Endothelial cell (in vitro differentiated cells): ENCODE measurements around the gene POFUT2. TPM values are rescaled to one million over a fixed set of nuclear protein-coding genes. Genes with fewer than 3 reads are reported as not detected.

Source experiments
- DNase-seq: peaks from one replicate; pipeline ENCODE4 v3.0.0; 2021; ENCODE audit warnings: low spot score
- H3K27ac Mint-ChIP-seq: one replicate; pipeline ENCODE4 v1.8.0; 2021; ENCODE audit warnings: mixed read lengths, inconsistent platforms; ENCODE audit not compliant: unreplicated experiment
- H3K27me3 Mint-ChIP-seq: one replicate; pipeline ENCODE4 v1.8.0; 2021; ENCODE audit warnings: mild to moderate bottlenecking, moderate library complexity, mixed read lengths, inconsistent platforms; ENCODE audit not compliant: unreplicated experiment
- H3K36me3 Mint-ChIP-seq: one replicate; pipeline ENCODE4 v1.8.0; 2021; ENCODE audit warnings: mild to moderate bottlenecking, low read depth, mixed read lengths, inconsistent platforms; ENCODE audit not compliant: unreplicated experiment
- H3K4me1 Mint-ChIP-seq: one replicate; pipeline ENCODE4 v1.8.0; 2021; ENCODE audit warnings: mild to moderate bottlenecking, mixed read lengths, inconsistent platforms; ENCODE audit not compliant: unreplicated experiment
- H3K4me3 Mint-ChIP-seq: one replicate; pipeline ENCODE4 v1.8.0; 2021; ENCODE audit warnings: mild to moderate bottlenecking, mixed read lengths, inconsistent platforms; ENCODE audit not compliant: unreplicated experiment
- H3K9me3 Mint-ChIP-seq: one replicate; pipeline ENCODE4 v1.8.0; 2021; ENCODE audit warnings: mixed read lengths, inconsistent platforms; ENCODE audit not compliant: unreplicated experiment
- total RNA-seq: library from RNA; stranded (reverse); fragmentation: NEBNext Ultra II Directional; extraction: Animal tissue kit (Norgen Biotek cat#: 25700); gene quantifications from one replicate; pipeline ENCODE4 v1.2.1, GENCODE V29; 2021; ENCODE audit not compliant: unreplicated experiment
- TF ChIP-seq, protein P1 (sequence below): fragments of 200-600 bp; sonication (generic); IDR thresholded peaks from one replicate; pipeline ENCODE4 v1.5.0; 2021; ENCODE audit warnings: antibody characterized with exemption; ENCODE audit not compliant: unreplicated experiment

POFUT2 gene
- total RNA-seq, 1 donor from 2014 or later = 37.8 TPM

DNA sequence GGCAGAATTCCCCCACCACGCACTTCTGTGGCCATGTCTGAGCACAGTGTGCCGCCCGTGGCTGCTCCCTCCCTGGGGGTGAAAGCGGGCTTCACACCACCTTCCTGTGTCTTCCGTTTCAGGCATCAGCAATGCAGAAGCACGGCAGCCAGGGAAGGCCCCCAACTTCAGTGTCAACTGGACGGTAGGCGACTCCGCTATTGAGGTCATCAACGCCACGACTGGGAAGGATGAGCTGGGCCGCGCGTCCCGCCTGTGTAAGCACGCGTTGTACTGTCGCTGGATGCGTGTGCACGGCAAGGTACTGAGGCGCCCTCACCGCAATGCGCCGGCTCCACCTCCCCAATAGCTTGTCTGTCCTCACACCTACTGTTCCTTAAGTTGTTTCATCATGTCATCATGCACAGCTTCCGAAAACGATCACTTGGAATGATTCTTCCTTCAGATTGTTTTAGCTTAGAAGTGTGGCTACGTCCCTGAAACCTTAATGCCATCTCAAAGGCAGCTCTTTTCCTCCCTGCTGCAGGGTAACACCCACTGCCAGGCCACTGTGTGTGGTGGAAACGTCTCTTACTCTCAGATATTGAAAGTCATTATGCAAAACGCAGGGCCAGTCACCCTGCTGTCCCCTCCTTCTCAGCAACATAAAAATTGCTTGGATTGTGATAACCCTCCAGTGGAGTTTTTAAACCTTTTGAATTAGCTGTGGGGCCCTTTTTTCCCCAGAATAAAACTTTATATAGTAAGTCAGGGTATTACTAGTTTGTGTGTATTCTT is 66.8 kb downstream of the POFUT2 start:
- H3K27ac Mint-ChIP-seq = no peak overlapping the region
- peaks cover 14% of the 10 kb centered on the region for H3K36me3 Mint-ChIP-seq
- H3K4me3 Mint-ChIP-seq = no peak overlapping the region
- H3K9me3 Mint-ChIP-seq = no peaks in the 10 kb centered on the region
- no peaks in the 10 kb centered on the region for H3K4me1 Mint-ChIP-seq
- TF ChIP-seq, protein P1, sequence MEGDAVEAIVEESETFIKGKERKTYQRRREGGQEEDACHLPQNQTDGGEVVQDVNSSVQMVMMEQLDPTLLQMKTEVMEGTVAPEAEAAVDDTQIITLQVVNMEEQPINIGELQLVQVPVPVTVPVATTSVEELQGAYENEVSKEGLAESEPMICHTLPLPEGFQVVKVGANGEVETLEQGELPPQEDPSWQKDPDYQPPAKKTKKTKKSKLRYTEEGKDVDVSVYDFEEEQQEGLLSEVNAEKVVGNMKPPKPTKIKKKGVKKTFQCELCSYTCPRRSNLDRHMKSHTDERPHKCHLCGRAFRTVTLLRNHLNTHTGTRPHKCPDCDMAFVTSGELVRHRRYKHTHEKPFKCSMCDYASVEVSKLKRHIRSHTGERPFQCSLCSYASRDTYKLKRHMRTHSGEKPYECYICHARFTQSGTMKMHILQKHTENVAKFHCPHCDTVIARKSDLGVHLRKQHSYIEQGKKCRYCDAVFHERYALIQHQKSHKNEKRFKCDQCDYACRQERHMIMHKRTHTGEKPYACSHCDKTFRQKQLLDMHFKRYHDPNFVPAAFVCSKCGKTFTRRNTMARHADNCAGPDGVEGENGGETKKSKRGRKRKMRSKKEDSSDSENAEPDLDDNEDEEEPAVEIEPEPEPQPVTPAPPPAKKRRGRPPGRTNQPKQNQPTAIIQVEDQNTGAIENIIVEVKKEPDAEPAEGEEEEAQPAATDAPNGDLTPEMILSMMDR = no peak
- H3K27me3 Mint-ChIP-seq = peaks cover 1% of the 10 kb centered on the region
- DNase-seq = no peak

GRCh38 chr21:45220071-45220481 is 67.6 kb downstream of the POFUT2 start:
- no peak overlapping the region for H3K4me3 Mint-ChIP-seq
- no peaks in the 10 kb centered on the region for H3K9me3 Mint-ChIP-seq
- no peak for DNase-seq
- H3K27ac Mint-ChIP-seq = no peak overlapping the region
- H3K4me1 Mint-ChIP-seq = no peaks in the 10 kb centered on the region
- TF ChIP-seq, protein P1 = no peak
- peaks cover 14% of the 10 kb centered on the region for H3K36me3 Mint-ChIP-seq
- H3K27me3 Mint-ChIP-seq = peaks cover 1% of the 10 kb centered on the region

GRCh38 chr21:45219517-45219916 is 68.2 kb downstream of the POFUT2 start:
- no peak overlapping the region for H3K27ac Mint-ChIP-seq
- peaks cover 14% of the 10 kb centered on the region for H3K36me3 Mint-ChIP-seq
- peaks cover 1% of the 10 kb centered on the region for H3K27me3 Mint-ChIP-seq
- H3K9me3 Mint-ChIP-seq = no peaks in the 10 kb centered on the region
- no peaks in the 10 kb centered on the region for H3K4me1 Mint-ChIP-seq
- no peak overlapping the region for H3K4me3 Mint-ChIP-seq
- DNase-seq = no peak
- TF ChIP-seq, protein P1 = no peak

DNA sequence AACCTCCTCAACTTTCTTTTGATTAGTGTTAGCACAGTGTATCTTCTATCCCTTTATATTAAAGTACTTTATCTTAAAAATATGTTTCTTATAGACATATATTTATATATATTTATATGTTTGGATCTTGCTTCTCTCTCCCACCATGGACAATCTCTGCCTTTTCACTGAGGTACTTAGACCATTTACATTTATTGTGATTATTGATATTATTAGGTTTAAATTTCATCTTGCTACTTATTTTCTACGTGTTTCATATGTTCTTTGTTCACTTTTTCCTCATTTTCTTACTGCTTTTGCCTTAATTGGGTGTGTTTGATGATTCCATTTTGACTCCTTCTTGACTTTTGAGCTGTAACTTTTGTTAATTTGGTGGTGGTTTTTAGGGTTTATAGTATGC is 70.7 kb downstream of the POFUT2 start:
- TF ChIP-seq, protein P1 = no peak
- no peak for DNase-seq
- peaks cover 14% of the 10 kb centered on the region for H3K36me3 Mint-ChIP-seq
- no peaks in the 10 kb centered on the region for H3K4me1 Mint-ChIP-seq
- H3K27ac Mint-ChIP-seq = no peak overlapping the region
- H3K9me3 Mint-ChIP-seq = no peaks in the 10 kb centered on the region
- peaks cover 1% of the 10 kb centered on the region for H3K27me3 Mint-ChIP-seq
- H3K4me3 Mint-ChIP-seq = no peak overlapping the region

DNA sequence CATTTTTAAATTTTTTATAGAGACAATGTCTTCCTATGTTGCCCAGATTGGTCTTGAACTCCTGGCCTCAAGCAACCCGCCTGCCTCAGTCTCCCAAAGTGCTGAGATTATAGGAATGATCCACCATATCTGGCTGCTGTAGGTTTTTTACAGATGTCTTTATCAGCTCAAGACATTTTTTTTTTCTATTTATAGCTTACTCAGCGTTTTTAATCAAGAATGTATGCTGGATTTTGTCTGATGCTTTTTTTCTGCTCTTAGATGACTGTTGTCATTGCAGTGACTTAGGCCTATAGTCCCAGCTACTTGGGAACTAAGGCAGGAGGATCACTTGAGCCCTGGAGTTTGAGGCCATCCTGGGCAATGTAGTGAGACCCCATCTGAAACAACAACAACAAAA is 72.5 kb downstream of the POFUT2 start:
- H3K4me3 Mint-ChIP-seq = no peak overlapping the region
- H3K4me1 Mint-ChIP-seq = no peaks in the 10 kb centered on the region
- no peaks in the 10 kb centered on the region for H3K27me3 Mint-ChIP-seq
- DNase-seq = no peak
- TF ChIP-seq, protein P1 = no peak
- H3K27ac Mint-ChIP-seq = no peak overlapping the region
- H3K9me3 Mint-ChIP-seq = no peaks in the 10 kb centered on the region
- H3K36me3 Mint-ChIP-seq = peaks cover 9% of the 10 kb centered on the region
